Cardiac muscle cell (in vitro differentiated cells and primary cell): ENCODE data around the gene LNPEP. TPM values are rescaled to one million over a fixed set of nuclear protein-coding genes. Genes with fewer than 3 reads are reported as not detected.

ENCODE experiments used
- DNase-seq, 2 donors: peaks; one replicate each; pipeline versions ENCODE4 v3.0.0 to v3.0.0-alpha.2; 2010 to 2017; ENCODE audit warnings: low read depth in 1 of 2, low spot score in 1 of 2
- H3K27ac ChIP-seq: fragments of 200-600 bp; sonication (generic); 2 replicates; pipeline ENCODE4 v1.5.1; 2016
- H3K27me3 ChIP-seq: fragments of 200-600 bp; sonication (generic); 2 replicates; pipeline ENCODE4 v1.6.0; 2016; ENCODE audit warnings: control low read depth
- H3K36me3 ChIP-seq: fragments of 200-600 bp; sonication (generic); 2 replicates; pipeline ENCODE4 v1.5.1; 2016; ENCODE audit warnings: control low read depth
- H3K4me1 ChIP-seq: fragments of 200-600 bp; sonication (generic); 2 replicates; pipeline ENCODE4 v1.8.1; 2017; ENCODE audit warnings: low read depth, mild to moderate bottlenecking, mixed run types
- H3K4me3 ChIP-seq: fragments of 200-600 bp; sonication (generic); 2 replicates; pipeline ENCODE4 v1.5.1; 2016; ENCODE audit warnings: mild to moderate bottlenecking
- H3K9me3 ChIP-seq: fragments of 200-600 bp; sonication (generic); 2 replicates; pipeline ENCODE4 v1.5.1; 2017; ENCODE audit warnings: low read depth, mild to moderate bottlenecking, control low read depth
- polyA plus RNA-seq: library from polyadenylated mRNA; unstranded; fragments of >200 nt; fragmentation: Nextera tagmentation; extraction: Ambion mirVana; gene quantifications from 2 replicates; pipeline ENCODE4 v1.2.1, GENCODE V29; 2016
- total RNA-seq: library from RNA; depleted of rRNA; stranded (reverse); fragments of >200 nt; gene quantifications from 2 replicates; pipeline ENCODE4 v1.2.3, GENCODE V29; 2016
- TF ChIP-seq, protein P1 (sequence below): IDR thresholded peaks from 2 replicates; pipeline ENCODE4 v1.5.1; 2012; ENCODE audit warnings: low read depth, mild to moderate bottlenecking, low read length

LNPEP gene
- total and polyA plus RNA-seq, 2 experiments from 2014 or later, result 11.2 to 41.0 TPM

DNA sequence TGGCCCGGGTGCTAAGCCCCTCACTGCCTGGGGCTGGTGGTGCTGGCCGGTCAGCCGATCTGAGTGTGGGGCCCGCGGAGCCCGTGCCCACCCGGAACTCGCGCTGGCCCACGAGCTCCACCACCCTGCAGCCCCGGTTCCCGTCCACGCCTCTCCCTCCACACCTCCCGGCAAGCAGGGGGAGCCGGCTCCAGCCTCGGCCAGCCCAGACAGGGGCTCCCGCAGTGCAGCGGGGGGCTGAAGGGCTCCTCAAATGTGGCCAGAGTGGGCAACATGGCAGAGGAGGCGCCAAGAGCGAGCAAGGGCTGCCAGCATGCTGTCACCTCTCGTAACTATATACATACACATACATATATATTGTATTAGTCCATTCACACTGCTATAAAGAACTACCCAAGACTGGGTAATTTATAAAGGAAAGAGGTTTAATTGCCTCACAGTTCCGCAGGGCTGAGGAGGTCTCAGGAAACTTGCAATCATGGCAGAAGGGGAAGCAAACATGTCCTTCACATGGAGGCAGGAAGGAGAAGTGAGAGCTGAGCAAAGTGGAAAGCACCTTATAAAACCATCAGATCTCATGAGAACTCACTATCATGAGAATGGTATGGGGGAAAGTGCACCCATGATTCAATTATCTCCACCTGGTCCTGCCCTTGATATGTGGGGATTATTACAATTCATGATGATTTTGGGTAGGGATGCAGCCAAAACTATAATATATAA is 149.7 kb downstream of the LNPEP start:
- no peak overlapping the region for H3K4me3 ChIP-seq
- TF ChIP-seq, protein P1, sequence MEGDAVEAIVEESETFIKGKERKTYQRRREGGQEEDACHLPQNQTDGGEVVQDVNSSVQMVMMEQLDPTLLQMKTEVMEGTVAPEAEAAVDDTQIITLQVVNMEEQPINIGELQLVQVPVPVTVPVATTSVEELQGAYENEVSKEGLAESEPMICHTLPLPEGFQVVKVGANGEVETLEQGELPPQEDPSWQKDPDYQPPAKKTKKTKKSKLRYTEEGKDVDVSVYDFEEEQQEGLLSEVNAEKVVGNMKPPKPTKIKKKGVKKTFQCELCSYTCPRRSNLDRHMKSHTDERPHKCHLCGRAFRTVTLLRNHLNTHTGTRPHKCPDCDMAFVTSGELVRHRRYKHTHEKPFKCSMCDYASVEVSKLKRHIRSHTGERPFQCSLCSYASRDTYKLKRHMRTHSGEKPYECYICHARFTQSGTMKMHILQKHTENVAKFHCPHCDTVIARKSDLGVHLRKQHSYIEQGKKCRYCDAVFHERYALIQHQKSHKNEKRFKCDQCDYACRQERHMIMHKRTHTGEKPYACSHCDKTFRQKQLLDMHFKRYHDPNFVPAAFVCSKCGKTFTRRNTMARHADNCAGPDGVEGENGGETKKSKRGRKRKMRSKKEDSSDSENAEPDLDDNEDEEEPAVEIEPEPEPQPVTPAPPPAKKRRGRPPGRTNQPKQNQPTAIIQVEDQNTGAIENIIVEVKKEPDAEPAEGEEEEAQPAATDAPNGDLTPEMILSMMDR, result no peak
- no peaks in the 10 kb centered on the region for H3K27me3 ChIP-seq
- no peak overlapping the region for H3K27ac ChIP-seq
- no peak for DNase-seq
- H3K9me3 ChIP-seq, result no peaks in the 10 kb centered on the region
- H3K36me3 ChIP-seq, result no peaks in the 10 kb centered on the region
- peaks cover 4% of the 10 kb centered on the region for H3K4me1 ChIP-seq

Other genes starting within 250 kb of the LNPEP start
- 13.7 and 21.0 TPM in 2 replicates for gene ERAP1, start 128.1 kb upstream of the LNPEP start, total RNA-seq
- gene ERAP1, start 128.1 kb upstream of the LNPEP start, polyA plus RNA-seq, result 8.0 and 10.1 TPM in 2 replicates
- not detected in 2 replicates for gene ERAP2, start 59.6 kb upstream of the LNPEP start, total RNA-seq
- 0.35 and 0.40 TPM in 2 replicates for gene ERAP2, start 59.6 kb upstream of the LNPEP start, polyA plus RNA-seq
- gene LIX1, start 206.5 kb downstream of the LNPEP start, total RNA-seq, result 68.1 and 108 TPM in 2 replicates
- 80.1 and 96.0 TPM in 2 replicates for gene LIX1, start 206.5 kb downstream of the LNPEP start, polyA plus RNA-seq
- 20.5 and 23.6 TPM in 2 replicates for gene RIOK2, start 247.2 kb downstream of the LNPEP start, total RNA-seq
- 26.4 and 48.1 TPM in 2 replicates for gene RIOK2, start 247.2 kb downstream of the LNPEP start, polyA plus RNA-seq